WERI-Rb-1 (cell line): ENCODE data around the gene ERI3.

Experiments used
- DNase-seq: peaks from one replicate; pipeline ENCODE4 v3.0.0-alpha.2; 2020
- H3K27ac ChIP-seq: fragments of 250-450 bp; sonication (Bioruptor Pico); 2 replicates; pipeline ENCODE4 v1.5.1; 2020; ENCODE audit warnings: mild to moderate bottlenecking, moderate library complexity
- H3K27me3 ChIP-seq: fragments of 250-450 bp; sonication (Bioruptor Pico); 2 replicates; pipeline ENCODE4 v1.5.1; 2021; ENCODE audit warnings: mild to moderate bottlenecking, low read depth, moderate library complexity; ENCODE audit not compliant: insufficient read depth, severe bottlenecking
- H3K36me3 ChIP-seq: fragments of 250-450 bp; sonication (Bioruptor Pico); 2 replicates; pipeline ENCODE4 v1.5.1; 2020; ENCODE audit warnings: mild to moderate bottlenecking, moderate library complexity
- H3K4me3 ChIP-seq: 2 replicates; pipeline ENCODE4 v1.5.1; 2011; ENCODE audit warnings: low read depth, mild to moderate bottlenecking, control low read depth, low read length
- H3K9me3 ChIP-seq: fragments of 250-450 bp; sonication (Bioruptor Pico); 2 replicates; pipeline ENCODE4 v1.5.1; 2021; ENCODE audit warnings: mild to moderate bottlenecking, moderate library complexity; ENCODE audit not compliant: severe bottlenecking
- CTCF ChIP-seq: IDR thresholded peaks from 2 replicates; pipeline ENCODE4 v1.5.1; 2011; ENCODE audit warnings: low read depth, mild to moderate bottlenecking, control low read depth, inconsistent platforms, low read length

Gene ERI3

GRCh38 chr1:44354840-44355581, at the start of gene ERI3:
ERI3 (minus strand) TSS chr1:44355257; CDS start chr1:44355026, 231 bp downstream.
- DNase-seq = peak; percentile 97
- no peak for TF ChIP-seq CTCF
- Histone ChIP-seq H3K27me3 (no peaks in the 10 kb centered on the region), H3K4me3 (peak within 1 kb of the TSS; percentile 70), H3K27ac (peak within 1 kb of the TSS; percentile 78), H3K9me3 (no peaks in the 10 kb centered on the region), H3K36me3 (no peaks in the 10 kb centered on the region)

GRCh38 chr1:44401256-44402228, 46.5 kb upstream of the ERI3 start:
- DNase-seq = no peak
- Histone ChIP-seq H3K4me3 (no peak overlapping the region), H3K9me3 (no peaks in the 10 kb centered on the region), H3K27me3 (peaks cover 18% of the 10 kb centered on the region), H3K36me3 (no peaks in the 10 kb centered on the region), H3K27ac (no peak overlapping the region)
- no peak for TF ChIP-seq CTCF

- Histone ChIP-seq H3K27me3 (no peaks in the 10 kb centered on the region), H3K9me3 (no peaks in the 10 kb centered on the region), H3K27ac (no peak overlapping the region), H3K36me3 (no peaks in the 10 kb centered on the region), H3K4me3 (no peak overlapping the region)
- no peak for TF ChIP-seq CTCF
- DNase-seq = no peak
Measured at GRCh38 chr1:44390277-44390676, 35.2 kb upstream of the ERI3 start.

- H3K27ac ChIP-seq = no peak overlapping the region
- no peaks in the 10 kb centered on the region for H3K36me3 ChIP-seq
- no peaks in the 10 kb centered on the region for H3K9me3 ChIP-seq
- DNase-seq = no peak
- no peaks in the 10 kb centered on the region for H3K27me3 ChIP-seq
- no peak overlapping the region for H3K4me3 ChIP-seq
- TF ChIP-seq CTCF = no peak
Measured at GRCh38 chr1:44389437-44389836, 34.4 kb upstream of the ERI3 start.

GRCh38 chr1:44388551-44388950, 33.5 kb upstream of the ERI3 start:
- Histone ChIP-seq H3K27ac (no peak overlapping the region), H3K36me3 (no peaks in the 10 kb centered on the region), H3K4me3 (no peak overlapping the region), H3K9me3 (no peaks in the 10 kb centered on the region), H3K27me3 (no peaks in the 10 kb centered on the region)
- TF ChIP-seq CTCF = no peak
- no peak for DNase-seq
